GM12892 (cell line): ENCODE measurements around the gene BBLN.
A peak's percentile ranks its signal among the peaks of the same experiment; 100 is the strongest.

Source experiments
- POLR2A ChIP-seq: IDR thresholded peaks from 2 replicates; pipeline ENCODE4 v1.6.1; 2011; ENCODE audit warnings: low read depth, low read length, control low read depth
- POLR2AphosphoS5 ChIP-seq: IDR thresholded peaks from 2 replicates; pipeline ENCODE4 v1.6.1; 2011; ENCODE audit warnings: low read depth, low read length, control low read depth

- peak; percentile 93 for TF ChIP-seq POLR2A
- TF ChIP-seq POLR2AphosphoS5, result peak; percentile 85
Measured at GRCh38 chr9:128159784-128160602, at the start of gene BBLN.
